ENCODE results near the gene SLC16A2. TPM values are rescaled to one million over a fixed set of nuclear protein-coding genes. Genes with fewer than 3 reads are reported as not detected.
"Not testable (repeated sequence)": the region's sequence is repeated elsewhere in the genome, so short reads cannot be mapped to it uniquely, and the experiment has no call there.

The SLC16A2 gene
- total RNA-seq, 1 donor from 2014 or later = 17.0 TPM

DNA sequence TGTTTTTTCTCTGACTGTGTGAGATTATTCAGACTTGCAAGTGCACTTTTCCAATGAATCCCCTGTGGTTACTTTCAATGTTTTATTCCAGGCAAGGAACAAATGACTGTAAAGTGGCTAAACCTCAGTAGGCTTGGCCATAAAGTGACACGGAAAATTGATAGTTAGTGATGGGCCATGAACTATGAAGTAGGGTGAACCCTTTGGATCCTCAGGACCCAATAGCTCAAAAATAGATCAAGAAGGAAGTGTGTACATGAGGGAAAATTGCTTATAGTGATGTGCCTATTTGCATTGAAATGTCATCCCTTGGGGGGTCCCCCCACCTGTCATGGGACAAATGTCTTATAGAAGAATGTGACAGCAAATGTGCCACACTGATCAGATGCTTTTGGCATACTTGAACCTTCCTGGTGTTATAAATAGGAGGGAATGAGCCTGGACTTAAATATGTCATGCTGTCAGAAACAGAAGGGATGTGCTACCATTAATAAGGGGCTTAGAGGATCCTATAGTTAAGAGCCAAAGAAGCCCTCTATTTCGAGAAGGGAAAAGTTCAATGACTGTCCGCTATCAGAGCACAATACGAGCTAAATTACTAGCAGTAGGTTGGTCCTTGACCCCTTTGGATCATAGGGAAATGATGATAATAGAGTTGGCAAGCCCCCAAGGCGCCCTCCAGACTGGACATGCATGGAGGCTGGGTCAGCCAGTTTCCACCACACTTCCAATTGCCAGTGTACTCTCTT, 30.3 kb downstream of the SLC16A2 start:
- Mint-ChIP-seq H3K36me3 (no peaks in the 10 kb centered on the region), H3K27ac (no peak overlapping the region), H3K27me3 (no peaks in the 10 kb centered on the region), H3K4me1 (ENCODE audit: unreplicated experiment) (no peaks in the 10 kb centered on the region), H3K9me3 (peaks cover 5% of the 10 kb centered on the region), H3K4me3 (no peak overlapping the region)
- no peak for DNase-seq (ENCODE audit: extremely low spot score, unreplicated experiment)
- TF ChIP-seq CTCF (conservative IDR thresholded peaks at IDR 0.05) = no peak

- H3K27me3 Mint-ChIP-seq = no peaks in the 10 kb centered on the region
- H3K4me1 Mint-ChIP-seq (ENCODE audit: unreplicated experiment) = no peaks in the 10 kb centered on the region
- H3K9me3 Mint-ChIP-seq = peaks cover 5% of the 10 kb centered on the region
- no peak overlapping the region for H3K27ac Mint-ChIP-seq
- H3K4me3 Mint-ChIP-seq = no peak overlapping the region
- no peak for DNase-seq (ENCODE audit: extremely low spot score, unreplicated experiment)
- no peaks in the 10 kb centered on the region for H3K36me3 Mint-ChIP-seq
- TF ChIP-seq CTCF (conservative IDR thresholded peaks at IDR 0.05) = no peak
Observed at GRCh38 chrX:74452199-74452481, 30.8 kb downstream of the SLC16A2 start.

- Mint-ChIP-seq H3K4me1 (ENCODE audit: unreplicated experiment) (no peaks in the 10 kb centered on the region), H3K27me3 (no peaks in the 10 kb centered on the region)
- TF ChIP-seq CTCF (conservative IDR thresholded peaks at IDR 0.05) = no peak
Observed at GRCh38 chrX:74453178-74453577, 31.9 kb downstream of the SLC16A2 start.

GRCh38 chrX:74454233-74454632, 32.9 kb downstream of the SLC16A2 start:
- H3K9me3 Mint-ChIP-seq; H3K27ac Mint-ChIP-seq; H3K27me3 Mint-ChIP-seq; H3K36me3 Mint-ChIP-seq; DNase-seq (ENCODE audit: extremely low spot score, unreplicated experiment); H3K4me1 Mint-ChIP-seq (ENCODE audit: unreplicated experiment); H3K4me3 Mint-ChIP-seq: not testable (repeated sequence)

More at GRCh38 chrX:74453178-74453577, 31.9 kb downstream of the SLC16A2 start:
- Mint-ChIP-seq H3K36me3 (no peaks in the 10 kb centered on the region), H3K27ac (no peak overlapping the region), H3K9me3 (peaks cover 5% of the 10 kb centered on the region), H3K4me3 (no peak overlapping the region)
- DNase-seq (ENCODE audit: extremely low spot score, unreplicated experiment) = no peak

- Mint-ChIP-seq H3K4me1 (ENCODE audit: unreplicated experiment) (peaks cover 5% of the 10 kb centered on the region), H3K4me3 (no peak overlapping the region), H3K9me3 (peaks cover 5% of the 10 kb centered on the region), H3K27ac (no peak overlapping the region), H3K36me3 (no peaks in the 10 kb centered on the region), H3K27me3 (no peaks in the 10 kb centered on the region)
- TF ChIP-seq CTCF (conservative IDR thresholded peaks at IDR 0.05) = no peak
- DNase-seq (ENCODE audit: extremely low spot score, unreplicated experiment) = no peak
Observed at GRCh38 chrX:74458736-74459135, 37.4 kb downstream of the SLC16A2 start.

GRCh38 chrX:74461384-74461783, 40.1 kb downstream of the SLC16A2 start:
- Mint-ChIP-seq H3K27me3 (no peaks in the 10 kb centered on the region), H3K4me3 (no peak overlapping the region), H3K27ac (no peak overlapping the region), H3K36me3 (no peaks in the 10 kb centered on the region), H3K4me1 (ENCODE audit: unreplicated experiment) (peaks cover 5% of the 10 kb centered on the region), H3K9me3 (no peaks in the 10 kb centered on the region)
- DNase-seq (ENCODE audit: extremely low spot score, unreplicated experiment) = no peak
- TF ChIP-seq CTCF (conservative IDR thresholded peaks at IDR 0.05) = no peak

Data from type B pancreatic cell (in vitro differentiated cells).